GM20000 (cell line): ENCODE results near the gene DUSP8.

Source experiments
- DNase-seq: peaks from one replicate; pipeline ENCODE4 v3.0.0; 2012; ENCODE audit warnings: low spot score
- CTCF ChIP-seq: IDR thresholded peaks from 2 replicates; pipeline ENCODE4 v1.5.1; 2012; ENCODE audit warnings: mild to moderate bottlenecking, control low read depth; ENCODE audit errors: extremely low read depth, missing control alignments

Gene DUSP8

GRCh38 chr11:1574933-1575242, 2.8 kb upstream of the DUSP8 start:
- DNase-seq = no peak

GRCh38 chr11:1574238-1574932, 2.3 kb upstream of the DUSP8 start:
- peak; percentile 95 for TF ChIP-seq CTCF
- peak; percentile 88 for DNase-seq

More at GRCh38 chr11:1574933-1575242, 2.8 kb upstream of the DUSP8 start:
- no peak for TF ChIP-seq CTCF

- DNase-seq = no peak
- TF ChIP-seq CTCF = no peak
Observed at GRCh38 chr11:1573903-1574237, 1.8 kb upstream of the DUSP8 start.

GRCh38 chr11:1573077-1573902, 1.2 kb upstream of the DUSP8 start:
- no peak for TF ChIP-seq CTCF
- DNase-seq = peak; percentile 41

GRCh38 chr11:1571760-1572196, 293 bp downstream of the DUSP8 start:
- DNase-seq = no peak
- no peak for TF ChIP-seq CTCF

- no peak for TF ChIP-seq CTCF
- DNase-seq = no peak
Observed at GRCh38 chr11:1570896-1571759, 943 bp downstream of the DUSP8 start.

GRCh38 chr11:1570531-1570895, 1.6 kb downstream of the DUSP8 start:
- no peak for TF ChIP-seq CTCF
- DNase-seq = no peak
